Adrenal gland (tissue), 12 donors: Measurements from ENCODE around the gene STAM. TPM values are rescaled to one million over a fixed set of nuclear protein-coding genes. Genes with fewer than 3 reads are reported as not detected.
"Not testable (repeated sequence)": the region's sequence is repeated elsewhere in the genome, so short reads cannot be mapped to it uniquely, and the experiment has no call there.

Experiments
- DNase-seq, 7 donors: peaks; one replicate each; pipeline ENCODE4 v3.0.0-alpha.2; 2019 to 2020
- H3K27ac ChIP-seq, 5 donors: fragments of 200-600 bp; sonication (generic) in 4 of 5; 1 replicate in 3 of 5; 2 replicates in 2 of 5; pipeline versions ENCODE4 v1.5.1 to v1.8.0; 2016 to 2020; ENCODE audit warnings: mild to moderate bottlenecking in 1 of 5
- H3K27me3 ChIP-seq: fragments of 200-600 bp; 2 replicates; pipeline ENCODE4 v1.8.0; 2021
- H3K36me3 ChIP-seq, 2 donors: fragments of 200-600 bp; replicated peaks in 1 of 2; 1 replicate in 1 of 2; 2 replicates in 1 of 2; pipeline versions ENCODE4 v1.5.1 to v1.8.0; 2018 to 2022
- H3K4me1 ChIP-seq, 2 donors: fragments of 200-600 bp; replicated peaks in 1 of 2; 1 replicate in 1 of 2; 2 replicates in 1 of 2; pipeline versions ENCODE4 v1.5.1 to v1.8.0; 2018 to 2021
- H3K4me3 ChIP-seq, 4 donors: fragments of 200-600 bp; sonication (generic) in 3 of 4; one replicate each; pipeline ENCODE4 v1.5.1; 2016 to 2018
- H3K9me3 ChIP-seq, 3 donors: fragments of 200-600 bp; sonication (generic) in 1 of 3; replicated peaks in 1 of 3; 1 replicate in 2 of 3; 2 replicates in 1 of 3; pipeline versions ENCODE4 v1.5.1 to v1.8.0; 2016 to 2021
- CTCF ChIP-seq, 6 experiments: fragments of 450-650 bp in 4 of 6; fragments of 200-600 bp in 2 of 6; sonication (generic) in 1 of 6; IDR thresholded peaks; 1 replicate in 5 of 6; 2 replicates in 1 of 6; pipeline versions ENCODE4 v1.5.1 to v1.8.0; 2016 to 2021; ENCODE audit warnings: antibody characterized with exemption in 6 of 6, mild to moderate bottlenecking in 2 of 6, moderate library complexity in 1 of 6
- POLR2A ChIP-seq, 2 donors: fragments of 450-650 bp; IDR thresholded peaks; one replicate each; pipeline ENCODE4 v1.6.1; 2017; ENCODE audit warnings: antibody characterized with exemption in 2 of 2, mild to moderate bottlenecking in 2 of 2, moderate library complexity in 1 of 2
- WGBS, 4 donors: extraction: QIAGEN DNeasy Blood & Tissue Kit in 2 of 4; methylation state at CpG; one replicate each; pipeline versions ENCODE4 v1.1.5 to v1.1.7; 2013 to 2017; 5-methylcytosine and 5-hydroxymethylcytosine counted together
- intact Hi-C, 2 donors: fragments of 100-400 bp; cut with DNase I; formaldehyde crosslinking; loops; one replicate each; pipeline versions ENCODE4 v1.14.1 to v1.15.0; 2022 to 2023
- polyA plus RNA-seq, 3 donors: library from polyadenylated mRNA; stranded (reverse); fragments of 200-250 nt in 2 of 3; fragments of 350-450 nt in 1 of 3; fragmentation: Illumina TruSeq in 1 of 3; extraction: RNeasy Lipid Tissue Mini Kit (QIAGEN cat#74804) in 1 of 3; gene quantifications; one replicate each; pipeline ENCODE4 v1.2.3, GENCODE V29; 2013 to 2014
- total RNA-seq, 9 donors: library from RNA; depleted of rRNA in 4 of 9; stranded (reverse); fragments of >200 nt in 4 of 9; fragments of 120-200 nt in 1 of 9; fragmentation: NEBNext Ultra II Directional in 1 of 9; extraction: Animal tissue kit (Norgen Biotek cat#: 25700) in 1 of 9; gene quantifications; one replicate each; pipeline versions ENCODE4 v1.1.0 to v1.2.4, GENCODE V29; 2013 to 2023
- donor health status: healthy with polysubstance abuse.
- donor health status: Bipolar disorder and iron deficiency.
- donor health status: DM: yes; HTN: yes; CAD: no.
- donor health status: DM: no; HTN: no; CAD: no.
- donor health status: DM: no; HTN: no; CAD: no.
- donor health status: DM: yes; HTN: yes; CAD: no.

Gene STAM
- total and polyA plus RNA-seq, 12 donors: 10.3 to 58.4 (median 27.0) TPM

GRCh38 chr10:17624996-17625395 lies 19.0 kb upstream of the STAM start:
- no peak for TF ChIP-seq CTCF (IDR thresholded peaks at IDR 0.05)
- no peak for TF ChIP-seq POLR2A (IDR thresholded peaks at IDR 0.05)
- H3K9me3 ChIP-seq: no peaks in the 10 kb centered on the region
- intact Hi-C loops: no loop called here
- no peak overlapping the region for H3K27ac ChIP-seq
- no peak for DNase-seq
- no peaks in the 10 kb centered on the region for H3K36me3 ChIP-seq
- H3K4me1 ChIP-seq: no peaks in the 10 kb centered on the region
- no peaks in the 10 kb centered on the region for H3K27me3 ChIP-seq
- WGBS, 4 donors: 47 to 57% (median 56%) methylated on average over 3 of the region's 3 CpGs
- no peak overlapping the region for H3K4me3 ChIP-seq

GRCh38 chr10:17626656-17627055 lies 17.3 kb upstream of the STAM start:
- Histone ChIP-seq H3K4me1 (no peaks in the 10 kb centered on the region), H3K27ac (no peak overlapping the region), H3K27me3 (no peaks in the 10 kb centered on the region), H3K9me3 (no peaks in the 10 kb centered on the region), H3K4me3 (no peak overlapping the region), H3K36me3 (no peaks in the 10 kb centered on the region)
- intact Hi-C loops: no loop called here
- no peak for TF ChIP-seq CTCF (IDR thresholded peaks at IDR 0.05)
- TF ChIP-seq POLR2A (IDR thresholded peaks at IDR 0.05): no peak
- DNase-seq: no peak
- WGBS, 4 donors: 35 to 67% (median 51%) methylated on average over 1 of the region's 1 CpG

GRCh38 chr10:17632590-17632989 lies 11.4 kb upstream of the STAM start:
- DNase-seq, H3K27ac ChIP-seq, H3K9me3 ChIP-seq, H3K4me1 ChIP-seq, H3K36me3 ChIP-seq, H3K4me3 ChIP-seq, intact Hi-C loops, H3K27me3 ChIP-seq: not testable (repeated sequence)
- 83 to 91% (median 88%) methylated on average over 8 of the region's 8 CpGs for WGBS, 4 donors

DNA sequence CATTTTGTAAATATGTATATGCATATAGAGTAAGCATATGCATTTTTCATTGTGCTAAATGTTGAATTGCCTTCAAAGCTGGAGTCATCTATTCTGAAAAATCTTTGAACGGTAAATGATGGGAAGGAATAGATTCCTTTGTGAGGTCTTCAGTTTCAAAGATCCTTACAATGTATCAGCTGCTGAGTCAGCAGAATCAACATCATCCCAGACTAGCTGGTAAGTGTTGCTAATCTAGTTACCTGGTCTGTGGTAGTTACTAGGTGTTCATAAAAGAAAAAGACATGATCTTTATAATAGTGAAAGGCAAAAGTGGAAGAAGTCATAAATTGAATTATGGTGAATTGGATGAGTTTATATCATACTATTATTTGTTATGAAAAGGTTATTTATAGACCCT lies 10.6 kb upstream of the STAM start:
- intact Hi-C loops: no loop called here
- no peaks in the 10 kb centered on the region for H3K9me3 ChIP-seq
- H3K27me3 ChIP-seq: no peaks in the 10 kb centered on the region
- TF ChIP-seq POLR2A (IDR thresholded peaks at IDR 0.05) (no peak), CTCF (IDR thresholded peaks at IDR 0.05) (no peak)
- no peaks in the 10 kb centered on the region for H3K36me3 ChIP-seq
- WGBS, 4 donors: 75 to 92% (median 86%) methylated on average over 1 of the region's 1 CpG
- H3K4me3 ChIP-seq: no peak overlapping the region
- no peak overlapping the region for H3K27ac ChIP-seq
- no peaks in the 10 kb centered on the region for H3K4me1 ChIP-seq
- DNase-seq: no peak

DNA sequence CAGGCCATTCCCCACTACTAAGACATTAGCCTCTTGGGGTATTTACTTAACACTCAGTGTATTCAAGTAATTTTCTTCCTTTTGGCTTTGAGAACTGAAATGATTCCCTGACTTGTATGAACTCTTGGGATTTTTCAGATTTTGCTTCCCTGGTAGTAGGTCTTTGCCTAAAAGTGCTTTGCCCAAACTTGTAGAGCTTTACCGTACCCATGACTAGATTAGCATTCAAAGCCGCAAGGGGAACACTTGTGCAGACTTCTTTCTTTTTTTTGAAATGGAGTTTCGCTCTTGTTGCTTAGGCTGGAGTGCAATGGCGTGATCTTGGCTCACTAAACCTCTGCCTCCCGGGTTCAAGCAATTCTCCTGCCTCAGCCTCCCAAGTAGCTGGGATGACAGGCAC lies 6.1 kb upstream of the STAM start:
- WGBS, 4 donors: 94 to 100% (median 98%) methylated on average over 5 of the region's 5 CpGs
- Histone ChIP-seq H3K36me3 (no peaks in the 10 kb centered on the region), H3K27ac (no peak overlapping the region), H3K27me3 (no peaks in the 10 kb centered on the region), H3K9me3 (no peaks in the 10 kb centered on the region), H3K4me1 (peaks cover 0 to 6% of the 10 kb centered on the region in 2 donors), H3K4me3 (no peak overlapping the region)
- intact Hi-C loops: no loop called here
- DNase-seq: no peak
- TF ChIP-seq POLR2A (IDR thresholded peaks at IDR 0.05) (no peak), CTCF (IDR thresholded peaks at IDR 0.05) (no peak)
